Lung (tissue), 12 donors: ENCODE measurements around the gene MAP7. TPM values are rescaled to one million over a fixed set of nuclear protein-coding genes. Genes with fewer than 3 reads are reported as not detected.

Source experiments
- ATAC-seq: fragments of 200-7000 bp; cut with Tn5 transposase; one replicate; pipeline ENCODE4 v1.9.1; 2020; ENCODE audit warnings: moderate number of reproducible peaks; ENCODE audit not compliant: insufficient read depth, low FRiP score
- DNase-seq, 3 donors: peaks; one replicate each; pipeline ENCODE4 v3.0.0-alpha.2; 2013 to 2017
- H3K27ac ChIP-seq, 2 donors: one replicate each; pipeline ENCODE4 v1.5.1; 2013; ENCODE audit warnings: mild to moderate bottlenecking in 2 of 2, moderate library complexity in 2 of 2, control low read depth in 1 of 2, inconsistent platforms in 1 of 2, low read depth in 1 of 2, low read length in 1 of 2
- H3K27me3 ChIP-seq, 3 donors: one replicate each; pipeline ENCODE4 v1.5.1; 2013; ENCODE audit warnings: low read length in 2 of 3; ENCODE audit not compliant: control insufficient read depth in 3 of 3, insufficient read depth in 3 of 3
- H3K36me3 ChIP-seq, 4 donors: one replicate each; pipeline ENCODE4 v1.5.1; 2013; ENCODE audit warnings: low read length in 4 of 4, mild to moderate bottlenecking in 1 of 4, moderate library complexity in 1 of 4; ENCODE audit not compliant: control insufficient read depth in 4 of 4, insufficient read depth in 4 of 4
- H3K4me1 ChIP-seq, 5 donors: one replicate each; pipeline ENCODE4 v1.5.1; 2013; ENCODE audit warnings: low read length in 5 of 5, mild to moderate bottlenecking in 2 of 5, moderate library complexity in 1 of 5; ENCODE audit not compliant: control insufficient read depth in 5 of 5, insufficient read depth in 5 of 5
- H3K4me3 ChIP-seq: one replicate; pipeline ENCODE4 v1.5.1; 2013; ENCODE audit warnings: mild to moderate bottlenecking, control low read depth, moderate library complexity
- H3K9ac ChIP-seq, 2 donors: one replicate each; pipeline ENCODE4 v1.5.1; 2013; ENCODE audit warnings: low read length in 2 of 2, control low read depth in 1 of 2; ENCODE audit not compliant: insufficient read depth in 1 of 2
- H3K9me3 ChIP-seq, 4 donors: one replicate each; pipeline ENCODE4 v1.5.1; 2013; ENCODE audit warnings: low read length in 3 of 4, mild to moderate bottlenecking in 1 of 4, moderate library complexity in 1 of 4; ENCODE audit not compliant: control insufficient read depth in 4 of 4, insufficient read depth in 3 of 4
- CTCF ChIP-seq: IDR thresholded peaks from 2 replicates; pipeline ENCODE4 v1.5.1; 2012; ENCODE audit warnings: mild to moderate bottlenecking; ENCODE audit errors: control extremely low read depth, extremely low read depth
- whole genome bisulfite sequencing, 2 donors: extraction: QIAGEN DNeasy Blood & Tissue Kit; methylation state at CpG; one replicate each; pipeline ENCODE4 v1.1.7; 2013; 5-methylcytosine and 5-hydroxymethylcytosine counted together
- polyA plus RNA-seq, 2 donors: library from polyadenylated mRNA; stranded (reverse); fragments of 200-250 nt; gene quantifications; one replicate each; pipeline ENCODE4 v1.2.1, GENCODE V29; 2013
- total RNA-seq, 2 donors: library from RNA; depleted of rRNA in 1 of 2; stranded (reverse); fragments of >200 nt in 1 of 2; gene quantifications; one replicate each; pipeline ENCODE4 v1.2.1, GENCODE V29; 2014 to 2021
- donor health status: control.
- donor health status: control.
- donor health status: Bipolar disorder and iron deficiency.
- donor health status: healthy.
- donor health status: DM: yes; HTN: yes; CAD: no.

MAP7 gene
- total and polyA plus RNA-seq, 4 donors: 8.4 to 23.4 (median 12.3) TPM

- Histone ChIP-seq H3K4me3 (no peak overlapping the region), H3K4me1 (no peaks in the 10 kb centered on the region), H3K9ac (no peak overlapping the region), H3K27me3 (no peaks in the 10 kb centered on the region), H3K9me3 (no peaks in the 10 kb centered on the region), H3K27ac (no peak overlapping the region), H3K36me3 (no peaks in the 10 kb centered on the region)
- no peak for DNase-seq
- 44 to 52% methylated on average over 6 of the region's 6 CpGs for WGBS, 2 donors
- no peak for TF ChIP-seq CTCF
- no peak for ATAC-seq
Observed at GRCh38 chr6:136503303-136504029, 46.8 kb downstream of the MAP7 start.

- no peaks in the 10 kb centered on the region for H3K27me3 ChIP-seq
- no peak for TF ChIP-seq CTCF
- no peak overlapping the region for H3K9ac ChIP-seq
- no peaks in the 10 kb centered on the region for H3K4me1 ChIP-seq
- H3K4me3 ChIP-seq: no peak overlapping the region
- no peak for DNase-seq
- H3K27ac ChIP-seq: no peak overlapping the region
- no peaks in the 10 kb centered on the region for H3K36me3 ChIP-seq
- no peaks in the 10 kb centered on the region for H3K9me3 ChIP-seq
- no peak for ATAC-seq
Observed at GRCh38 chr6:136502786-136503185, 47.4 kb downstream of the MAP7 start.

GRCh38 chr6:136501514-136501913 is 48.7 kb downstream of the MAP7 start:
- no peak overlapping the region for H3K27ac ChIP-seq
- no peak for TF ChIP-seq CTCF
- no peaks in the 10 kb centered on the region for H3K36me3 ChIP-seq
- no peak overlapping the region for H3K9ac ChIP-seq
- H3K4me1 ChIP-seq: no peaks in the 10 kb centered on the region
- ATAC-seq: no peak
- no peaks in the 10 kb centered on the region for H3K27me3 ChIP-seq
- no peak for DNase-seq
- WGBS, 2 donors: 43 to 77% methylated on average over 2 of the region's 2 CpGs
- no peak overlapping the region for H3K4me3 ChIP-seq
- no peaks in the 10 kb centered on the region for H3K9me3 ChIP-seq

- H3K4me1 ChIP-seq: no peaks in the 10 kb centered on the region
- ATAC-seq: no peak
- H3K27ac ChIP-seq: no peak overlapping the region
- DNase-seq: no peak
- WGBS, 2 donors: 22 to 48% methylated on average over 1 of the region's 1 CpG
- no peak for TF ChIP-seq CTCF
- H3K9ac ChIP-seq: no peak overlapping the region
- H3K36me3 ChIP-seq: no peaks in the 10 kb centered on the region
- no peak overlapping the region for H3K4me3 ChIP-seq
- H3K9me3 ChIP-seq: no peaks in the 10 kb centered on the region
- no peaks in the 10 kb centered on the region for H3K27me3 ChIP-seq
Observed at GRCh38 chr6:136501096-136501495, 49.1 kb downstream of the MAP7 start.
